Smooth muscle cell (in vitro differentiated cells): ENCODE results near the gene GAPVD1. TPM values are rescaled to one million over a fixed set of nuclear protein-coding genes. Genes with fewer than 3 reads are reported as not detected.
"Not testable (repeated sequence)": the region's sequence is repeated elsewhere in the genome, so short reads cannot be mapped to it uniquely, and the experiment has no call there.

Source experiments
- DNase-seq: peaks from one replicate; lab custom pipeline; 2025; ENCODE audit not compliant: unreplicated experiment; lab: John Stamatoyannopoulos, UW
- H2AFZ ChIP-seq: fragments of 200-600 bp; sonication (generic); 2 replicates; pipeline ENCODE4 v1.6.0; 2016; ENCODE audit warnings: antibody characterized with exemption, low read depth, mild to moderate bottlenecking
- H3F3A ChIP-seq: fragments of 200-600 bp; sonication (generic); 2 replicates; pipeline ENCODE4 v1.6.0; 2017; ENCODE audit warnings: antibody characterized with exemption, low read depth
- H3K27ac ChIP-seq: fragments of 200-600 bp; sonication (generic); 2 replicates; pipeline ENCODE4 v1.5.1; 2016; ENCODE audit warnings: low read depth, mild to moderate bottlenecking
- H3K27me3 ChIP-seq: fragments of 200-600 bp; sonication (generic); 2 replicates; pipeline ENCODE4 v1.6.1; 2016; ENCODE audit warnings: low read depth, mild to moderate bottlenecking
- H3K36me3 ChIP-seq: fragments of 200-600 bp; sonication (generic); 2 replicates; pipeline ENCODE4 v1.5.1; 2016; ENCODE audit warnings: low read depth
- H3K4me1 ChIP-seq: fragments of 200-600 bp; sonication (generic); 2 replicates; pipeline ENCODE4 v1.5.1; 2016; ENCODE audit warnings: low read depth
- H3K4me2 ChIP-seq: fragments of 200-600 bp; sonication (generic); 2 replicates; pipeline ENCODE4 v1.6.0; 2016; ENCODE audit warnings: mild to moderate bottlenecking
- H3K4me3 ChIP-seq: fragments of 200-600 bp; sonication (generic); 2 replicates; pipeline ENCODE4 v1.5.1; 2016; ENCODE audit warnings: mild to moderate bottlenecking
- H3K79me2 ChIP-seq: fragments of 200-600 bp; sonication (generic); 2 replicates; pipeline ENCODE4 v1.6.0; 2016; ENCODE audit warnings: low read depth, mild to moderate bottlenecking
- H3K9ac ChIP-seq: fragments of 200-600 bp; sonication (generic); 2 replicates; pipeline ENCODE4 v1.6.0; 2016; ENCODE audit warnings: low read depth
- H3K9me3 ChIP-seq: fragments of 200-600 bp; sonication (generic); replicated peaks from 2 replicates; pipeline ENCODE4 v1.5.1; 2016; ENCODE audit warnings: low read depth
- H4K20me1 ChIP-seq: fragments of 200-600 bp; sonication (generic); 2 replicates; pipeline ENCODE4 v1.6.0; 2016; ENCODE audit warnings: low read depth
- CTCF ChIP-seq: fragments of 200-600 bp; sonication (generic); IDR thresholded peaks from 2 replicates; pipeline ENCODE4 v1.5.1; 2017; ENCODE audit warnings: borderline replicate concordance, mild to moderate bottlenecking, antibody characterized with exemption; ENCODE audit not compliant: insufficient read depth, poor library complexity, severe bottlenecking
- WGBS: methylation state at CpG from one replicate; pipeline ENCODE4 v1.1.7; 2016; ENCODE audit warnings: low lambda C conversion rate; 5-methylcytosine and 5-hydroxymethylcytosine counted together
- polyA plus RNA-seq: library from polyadenylated mRNA; unstranded; fragments of >200 nt; fragmentation: Nextera tagmentation; extraction: Ambion mirVana; gene quantifications from 2 replicates; pipeline ENCODE4 v1.2.1, GENCODE V29; 2016
- total RNA-seq: library from RNA; depleted of rRNA; stranded (reverse); fragments of >200 nt; gene quantifications from 2 replicates; pipeline ENCODE4 v1.2.3, GENCODE V29; 2014

The GAPVD1 gene
- total and polyA plus RNA-seq, 2 experiments from 2014 or later, result 22.3 to 56.4 TPM

DNA sequence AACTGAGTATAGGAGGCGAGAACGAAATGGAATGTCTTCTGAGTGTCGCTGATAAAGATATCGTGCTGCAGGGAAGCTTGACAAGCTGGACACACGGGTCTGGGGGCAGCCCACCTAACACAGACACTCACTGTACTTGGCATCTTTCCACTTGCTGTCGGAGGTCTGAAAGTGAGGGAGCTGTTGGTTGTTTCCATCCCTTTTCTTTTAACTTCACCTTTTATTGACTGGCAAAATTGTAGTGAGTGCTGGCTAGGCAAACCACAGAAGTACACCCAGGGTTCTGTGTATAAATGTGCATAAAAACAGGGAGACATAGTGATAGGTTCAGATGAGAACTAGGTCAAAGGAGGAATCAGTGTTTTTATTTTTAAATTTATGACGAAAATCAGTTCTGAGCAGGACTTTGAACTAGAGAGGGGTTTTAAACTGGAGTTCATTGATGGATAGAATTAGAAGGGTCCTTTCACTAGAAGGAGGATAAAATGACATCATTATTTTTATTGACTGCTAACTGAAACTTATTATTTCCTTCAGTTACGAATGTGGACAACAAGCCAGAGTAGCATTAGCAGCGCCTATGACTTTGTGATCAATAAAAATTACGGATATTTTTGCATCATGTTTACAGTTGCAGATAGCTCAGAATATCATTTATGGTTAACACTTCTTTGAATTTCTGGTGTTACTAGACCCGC lies 817 bp downstream of the GAPVD1 start:
- Histone ChIP-seq H3K27me3 (no peaks in the 10 kb centered on the region), H2AFZ (peak overlapping the region; percentile 98), H3K9ac (peak overlapping the region; percentile 93), H3K79me2 (peaks cover 59% of the 10 kb centered on the region), H3K9me3 (no peaks in the 10 kb centered on the region), H3K4me2 (peak overlapping the region; percentile 92), H3K4me3 (peak overlapping the region; percentile 98), H4K20me1 (peaks cover 53% of the 10 kb centered on the region), H3K36me3 (no peaks in the 10 kb centered on the region), H3F3A (no peaks in the 10 kb centered on the region), H3K27ac (no peak overlapping the region), H3K4me1 (peaks cover 6% of the 10 kb centered on the region)
- no peak for DNase-seq
- 33% methylated on average over 11 of the region's 11 CpGs for WGBS
- no peak for TF ChIP-seq CTCF

DNA sequence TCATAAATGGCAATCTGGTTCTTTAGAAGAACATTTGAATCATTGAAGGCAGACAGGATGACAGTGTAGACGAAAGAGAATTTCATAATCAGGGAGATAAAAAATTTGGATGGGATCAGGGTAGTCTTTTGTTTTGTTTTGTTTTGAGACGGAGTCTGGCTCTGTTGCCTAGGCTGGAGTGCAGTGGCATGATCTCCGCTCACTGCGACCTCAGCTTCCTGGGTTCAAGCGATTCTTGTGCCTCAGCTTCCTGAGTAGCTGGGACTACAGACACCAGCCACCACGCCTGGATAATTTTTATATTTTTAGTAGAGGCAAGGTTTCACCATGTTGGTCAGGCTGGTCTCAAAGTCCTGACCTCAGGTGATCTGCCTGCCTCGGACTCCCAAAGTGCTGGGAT lies 2.4 kb downstream of the GAPVD1 start:
- H3K9ac ChIP-seq, H3K4me2 ChIP-seq, H3K27ac ChIP-seq, H2AFZ ChIP-seq, H3F3A ChIP-seq, H3K4me3 ChIP-seq, H3K9me3 ChIP-seq, H3K4me1 ChIP-seq, H3K27me3 ChIP-seq, DNase-seq, H3K36me3 ChIP-seq: not testable (repeated sequence)
- WGBS, result 95% methylated on average over 7 of the region's 7 CpGs
- Histone ChIP-seq H4K20me1 (peaks cover 69% of the 10 kb centered on the region), H3K79me2 (peaks cover 74% of the 10 kb centered on the region)

DNA sequence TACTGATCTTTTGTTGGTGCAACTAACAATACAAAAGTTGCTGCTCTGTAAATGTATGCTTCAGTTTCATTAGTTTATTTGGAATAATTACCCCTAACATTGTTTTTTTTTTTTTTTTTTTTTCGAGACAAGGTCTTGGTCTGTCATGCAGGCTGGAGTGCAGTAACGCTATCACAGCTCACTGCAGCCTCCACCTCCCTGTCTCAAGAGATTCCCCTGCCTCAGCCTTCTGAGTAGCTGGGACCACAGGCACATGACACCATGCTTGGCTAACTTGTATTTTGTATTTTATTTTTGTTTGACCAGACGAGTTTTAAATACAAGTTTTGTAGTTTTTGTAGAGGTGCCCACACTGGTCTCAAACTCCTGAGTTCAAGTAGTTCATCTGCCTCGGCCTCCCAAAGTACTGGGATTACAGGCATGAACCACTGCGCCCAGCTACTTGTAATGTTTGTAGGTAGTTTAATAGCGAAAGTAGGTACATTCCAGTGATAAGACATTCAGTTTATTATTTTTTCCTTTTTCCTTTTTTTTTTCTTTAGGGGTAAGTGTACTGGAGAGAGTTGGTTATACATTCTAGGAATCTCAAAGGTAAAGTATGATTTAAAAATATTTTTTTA lies 6.9 kb downstream of the GAPVD1 start:
- H3K9ac ChIP-seq, result no peak overlapping the region
- no peaks in the 10 kb centered on the region for H3K36me3 ChIP-seq
- H4K20me1 ChIP-seq, result peaks cover 97% of the 10 kb centered on the region
- no peak overlapping the region for H2AFZ ChIP-seq
- H3F3A ChIP-seq, result no peaks in the 10 kb centered on the region
- no peak for TF ChIP-seq CTCF
- H3K9me3 ChIP-seq, result no peaks in the 10 kb centered on the region
- H3K4me1 ChIP-seq, result no peaks in the 10 kb centered on the region
- H3K4me2 ChIP-seq, result no peak overlapping the region
- no peak for DNase-seq
- no peak overlapping the region for H3K27ac ChIP-seq
- no peak overlapping the region for H3K4me3 ChIP-seq
- 89% methylated on average over 6 of the region's 6 CpGs for WGBS
- H3K79me2 ChIP-seq, result peaks cover 99% of the 10 kb centered on the region
- no peaks in the 10 kb centered on the region for H3K27me3 ChIP-seq

- no peak overlapping the region for H3K27ac ChIP-seq
Measured at GRCh38 chr9:125269014-125269397, 7.4 kb downstream of the GAPVD1 start.

More at GRCh38 chr9:125269014-125269397, 7.4 kb downstream of the GAPVD1 start:
- H3F3A ChIP-seq, result no peaks in the 10 kb centered on the region
- peaks cover 97% of the 10 kb centered on the region for H4K20me1 ChIP-seq
- 92% methylated on average over 1 of the region's 1 CpG for WGBS
- H2AFZ ChIP-seq, result no peak overlapping the region
- no peak for TF ChIP-seq CTCF
- H3K9me3 ChIP-seq, result no peaks in the 10 kb centered on the region
- no peak for DNase-seq
- H3K4me2 ChIP-seq, result no peak overlapping the region
- peaks cover 99% of the 10 kb centered on the region for H3K79me2 ChIP-seq
- H3K27me3 ChIP-seq, result no peaks in the 10 kb centered on the region
- no peak overlapping the region for H3K4me3 ChIP-seq
- no peaks in the 10 kb centered on the region for H3K4me1 ChIP-seq
- no peaks in the 10 kb centered on the region for H3K36me3 ChIP-seq
- H3K9ac ChIP-seq, result no peak overlapping the region
